Measurements from ENCODE around the gene LMAN1. TPM values are rescaled to one million over a fixed set of nuclear protein-coding genes. Genes with fewer than 3 reads are reported as not detected.

The LMAN1 gene
- total and polyA plus RNA-seq, 2 of the 4 experiments (the other 2 are of a cell fraction): 83.1 to 213 TPM

GRCh38 chr18:59352250-59352855 is 6.7 kb downstream of the LMAN1 start:
- Histone ChIP-seq H3K27me3 (ENCODE audit: control insufficient read depth, insufficient read depth, low read length) (no peaks in the 10 kb centered on the region), H2BK15ac (ENCODE audit: low read depth, low read length) (no peak overlapping the region), H2BK5ac (ENCODE audit: low read depth, low read length, poor library complexity, severe bottlenecking) (no peak overlapping the region), H2BK20ac (ENCODE audit: low read depth, low read length) (no peak overlapping the region), H2AK9ac (replicated peaks; ENCODE audit: low read depth, low read length, poor library complexity) (peak overlapping the region; percentile 3), H4K8ac (ENCODE audit: low read depth in 2 of 2, low read length in 2 of 2) (no peak overlapping the region), H3K4ac (ENCODE audit: low read depth, low read length) (no peak overlapping the region), H3K36me3 (ENCODE audit: control insufficient read depth, insufficient read depth, low read length) (peaks cover 28% of the 10 kb centered on the region), H3K23ac (ENCODE audit: low read depth, low read length) (no peak overlapping the region), H4K20me1 (ENCODE audit: insufficient read depth, low read length) (peaks cover 29% of the 10 kb centered on the region; the same call in 1 of the 2 replicates), H4K5ac (ENCODE audit: low read depth, low read length) (no peak overlapping the region), H2BK120ac (ENCODE audit: low read depth, low read length) (no peak overlapping the region), H3K9me1 (ENCODE audit: insufficient read depth, low read length) (peaks cover 5% of the 10 kb centered on the region; the same call in 1 of the 2 replicates), H3K4me1 (ENCODE audit: control insufficient read depth, insufficient read depth, low read length) (no peaks in the 10 kb centered on the region; the same call in 1 of the 2 replicates), H3K4me2 (ENCODE audit: low read depth, low read length) (no peak overlapping the region), H3K4me3 (ENCODE audit: insufficient read depth, low read depth, low read length) (no peak overlapping the region), H3K9ac (ENCODE audit: low read depth, low read length) (no peak overlapping the region), H2AFZ (replicated peaks; ENCODE audit: low read length, poor library complexity) (no peak overlapping the region), H3K27ac (ENCODE audit: insufficient read depth, low read length) (no peak overlapping the region), H3K9me3 (ENCODE audit: control insufficient read depth, insufficient read depth, low read length) (no peaks in the 10 kb centered on the region), H3K56ac (ENCODE audit: extremely low read depth, insufficient read depth, low read length) (no peak overlapping the region), H3K79me1 (ENCODE audit: low read depth in 1 of 2, low read length in 2 of 2) (peaks cover 30 to 57% of the 10 kb centered on the region in 2 experiments), H4K91ac (ENCODE audit: insufficient read depth, low read depth, low read length) (no peak overlapping the region), H3K18ac (ENCODE audit: low read depth, low read length) (no peak overlapping the region), H3K14ac (replicated peaks; ENCODE audit: low read depth, low read length) (no peak overlapping the region), H2AK5ac (ENCODE audit: low read depth, low read length) (no peak overlapping the region)
- intact Hi-C loops (cut with micrococcal nuclease): no loop called here
- DNase-seq (no peak), ATAC-seq (ENCODE audit: low read depth) (no peak)
- no CpG with 5 or more reads among the region's 3 CpGs for WGBS, 2 experiments (ENCODE audit: extremely low coverage in 2 of 2, insufficient read length in 1 of 2)
- dilution Hi-C loops (cut with HindIII; ENCODE audit: low sequenced_read_pairs, unreplicated experiment): no loop called here
- in situ Hi-C loops (cut with MboI; ENCODE audit: low sequenced_read_pairs): no loop called here
- ChIA-PET POLR2A (ENCODE audit: unreplicated experiment) (no interaction called here), CTCF (interaction anchor here (1.0 kb wide), 1 partner anchor 44 kb away, joined by 16 read pairs; no protein-coding TSS in a partner anchor)
- no peak for TF ChIP-seq ELK1 (IDR thresholded peaks at IDR 0.05; ENCODE audit: borderline replicate concordance, low read depth, low read length)
- no peak for TF ChIP-seq RCOR1 (IDR thresholded peaks at IDR 0.05; ENCODE audit: insufficient replicate concordance, low read length)
- no peak for TF ChIP-seq RAD21 (IDR thresholded peaks at IDR 0.05; ENCODE audit: low read length)
- TF ChIP-seq MAFK (IDR thresholded peaks at IDR 0.05; ENCODE audit: low read depth, low read length): no peak
- no peak for TF ChIP-seq CEBPB (IDR thresholded peaks at IDR 0.05; ENCODE audit: low read depth, low read length)
- TF ChIP-seq RFX5 (IDR thresholded peaks at IDR 0.05; ENCODE audit: low read depth, low read length): no peak
- no peak for TF ChIP-seq CTCF (conservative IDR thresholded peaks at IDR 0.05; ENCODE audit: low read depth, low read length)
- TF ChIP-seq FOS (IDR thresholded peaks at IDR 0.05; ENCODE audit: low read depth, low read length): no peak
- no peak for TF ChIP-seq USF2 (IDR thresholded peaks at IDR 0.05; ENCODE audit: low read depth, low read length)
- TF ChIP-seq CHD1 (IDR thresholded peaks at IDR 0.05; ENCODE audit: low read depth, low read length): no peak
- no peak for TF ChIP-seq SMC3 (IDR thresholded peaks at IDR 0.05; ENCODE audit: low read depth, low read length)
- TF ChIP-seq MXI1 (IDR thresholded peaks at IDR 0.05; ENCODE audit: borderline replicate concordance, low read depth, low read length): no peak
- no TSS peak for BruUV-seq (replicated peaks)
